ENCODE measurements around the gene DOCK2.

GRCh38 chr5:169909945-169910344 lies 272.9 kb downstream of the DOCK2 start:
- TF ChIP-seq CTCF (IDR thresholded peaks at IDR 0.05; ENCODE audit: insufficient read depth, low read length, poor library complexity, severe bottlenecking) (no peak), EZH2phosphoT487 (conservative IDR thresholded peaks at IDR 0.05; ENCODE audit: low read length) (no peak)
